GM12878 (cell line): Measurements from ENCODE around the gene ASIC4. TPM values are rescaled to one million over a fixed set of nuclear protein-coding genes. Genes with fewer than 3 reads are reported as not detected.

ENCODE experiments used
- ATAC-seq: fragments of 200-7000 bp; cut with Tn5 transposase; 3 replicates; pipeline ENCODE4 v1.9.1; 2020; ENCODE audit warnings: mild to moderate bottlenecking, moderate library complexity
- BruUV-seq: library from RNA; stranded (reverse); fragments of 400-500 nt; replicated peaks from 2 replicates; lab custom pipeline; 2021; lab: Mats Ljungman, UMichigan
- CTCF ChIA-PET: fragments of 300-600 bp; sonication (Branson Sonifier 250); formaldehyde crosslinking; extraction: SDS; loops from one replicate; lab custom pipeline; 2021; ENCODE audit warnings: inconsistent platforms; lab: Yijun Ruan, JAX
- POLR2A ChIA-PET: fragments of 350-600 bp; formaldehyde crosslinking; extraction: SDS; loops from one replicate; lab custom pipeline; 2021; ENCODE audit warnings: inconsistent platforms; lab: Charles Lee
- RAD21 ChIA-PET: fragments of 300-600 bp; sonication (Branson Sonifier 250); formaldehyde crosslinking; loops from one replicate; lab custom pipeline; 2023; ENCODE audit warnings: antibody characterized with exemption; ENCODE audit not compliant: unreplicated experiment; lab: Charles Lee
- SMC1A ChIA-PET: fragments of 300-600 bp; sonication (Branson Sonifier 250); formaldehyde crosslinking; loops from one replicate; lab custom pipeline; 2023; ENCODE audit not compliant: unreplicated experiment, uncharacterized antibody; lab: Charles Lee
- DNase-seq: peaks from one replicate; pipeline ENCODE4 v3.0.0-alpha.2; 2011; ENCODE audit warnings: low read depth, low spot score
- FAIRE-seq: peaks from 3 replicates; lab custom pipeline; 2011; peaks lifted over from hg19 to GRCh38; lab: Jason Lieb, UNC
- H2AFZ ChIP-seq: 2 replicates; pipeline ENCODE4 v1.6.0; 2011; ENCODE audit warnings: low read depth, low read length, control low read depth; ENCODE audit not compliant: control insufficient read depth
- H3K27ac ChIP-seq: 2 replicates; pipeline ENCODE4 v1.5.1; 2011; ENCODE audit warnings: control low read depth; ENCODE audit not compliant: control insufficient read depth, insufficient read depth
- H3K27me3 ChIP-seq, 2 experiments: replicated peaks in 1 of 2; 2 replicates each; pipeline versions ENCODE4 v1.6.0 to v1.6.1; 2011; ENCODE audit warnings: low read length in 1 of 2; ENCODE audit not compliant: control insufficient read depth in 2 of 2, insufficient read depth in 2 of 2
- H3K36me3 ChIP-seq, 2 experiments: 2 replicates each; pipeline ENCODE4 v1.5.1; 2011; ENCODE audit warnings: low read length in 1 of 2; ENCODE audit not compliant: control insufficient read depth in 2 of 2, insufficient read depth in 2 of 2
- H3K4me1 ChIP-seq: 2 replicates; pipeline ENCODE4 v1.6.1; 2011; ENCODE audit warnings: mild to moderate bottlenecking, low read length, moderate library complexity, mixed read lengths; ENCODE audit not compliant: control insufficient read depth, insufficient read depth
- H3K4me2 ChIP-seq: 2 replicates; pipeline ENCODE4 v1.6.0; 2011; ENCODE audit warnings: control low read depth; ENCODE audit not compliant: control insufficient read depth, insufficient read depth
- H3K4me3 ChIP-seq: fragments of 200-600 bp; sonication (generic); 2 replicates; pipeline ENCODE4 v1.5.1; 2016
- H3K79me2 ChIP-seq: 2 replicates; pipeline ENCODE4 v1.6.0; 2011; ENCODE audit warnings: low read length; ENCODE audit not compliant: control insufficient read depth, insufficient read depth
- H3K9ac ChIP-seq: 2 replicates; pipeline ENCODE4 v1.8.0; 2011; ENCODE audit warnings: low read length, control low read depth, mixed read lengths; ENCODE audit not compliant: control insufficient read depth, insufficient read depth
- H3K9me3 ChIP-seq: replicated peaks from 3 replicates; pipeline ENCODE4 v1.5.1; 2011; ENCODE audit warnings: mild to moderate bottlenecking, low read length; ENCODE audit not compliant: control insufficient read depth, insufficient read depth
- H4K20me1 ChIP-seq: 2 replicates; pipeline ENCODE4 v1.6.0; 2011; ENCODE audit not compliant: control insufficient read depth, insufficient read depth
- ASH2L ChIP-seq: fragments of 300-600, 200-600 bp; sonication (generic); IDR thresholded peaks from 2 replicates; pipeline ENCODE4 v1.6.1; 2017; ENCODE audit warnings: low read depth, mild to moderate bottlenecking, borderline replicate concordance
- ATF7 ChIP-seq: fragments of 450-650 bp; IDR thresholded peaks from 2 replicates; pipeline ENCODE4 v1.6.1; 2016; ENCODE audit warnings: low read depth, mild to moderate bottlenecking
- BCL11A ChIP-seq: IDR thresholded peaks from 2 replicates; pipeline ENCODE4 v1.6.1; 2011; ENCODE audit warnings: low read depth, low read length
- BHLHE40 ChIP-seq, 2 experiments: fragments of 450-650 bp in 1 of 2; IDR thresholded peaks; 2 replicates each; pipeline ENCODE4 v1.6.1; 2011 to 2017; ENCODE audit warnings: low read depth in 2 of 2, borderline replicate concordance in 1 of 2, improper control_type of control experiment in 1 of 2, low read length in 1 of 2, mild to moderate bottlenecking in 1 of 2
- EZH2 ChIP-seq: IDR thresholded peaks from 2 replicates; pipeline ENCODE4 v1.6.1; 2012; ENCODE audit warnings: low read depth, mild to moderate bottlenecking, control low read depth, inconsistent platforms, low read length, borderline replicate concordance; ENCODE audit not compliant: control insufficient read depth
- GATAD2B ChIP-seq: fragments of 450-650 bp; conservative IDR thresholded peaks from 2 replicates; pipeline ENCODE4 v1.6.1; 2017; ENCODE audit warnings: low read depth, mild to moderate bottlenecking, moderate library complexity
- NR2C1 ChIP-seq: fragments of 450-650 bp; IDR thresholded peaks from 2 replicates; pipeline ENCODE4 v1.6.1; 2017; ENCODE audit warnings: antibody characterized with exemption, mild to moderate bottlenecking, moderate library complexity
- NR2F1 ChIP-seq: fragments of 450-650 bp; conservative IDR thresholded peaks from 2 replicates; pipeline ENCODE4 v1.6.1; 2017; ENCODE audit warnings: mild to moderate bottlenecking
- SP1 ChIP-seq: IDR thresholded peaks from one replicate; pipeline ENCODE4 v1.6.1; 2011; ENCODE audit warnings: low read depth, low read length
- SUZ12 ChIP-seq: fragments of 200-600 bp; sonication (generic); IDR thresholded peaks from one replicate; pipeline ENCODE4 v1.6.1; 2018; ENCODE audit warnings: antibody characterized with exemption, mild to moderate bottlenecking; ENCODE audit not compliant: unreplicated experiment
- ZNF384 ChIP-seq: IDR thresholded peaks from 2 replicates; pipeline ENCODE4 v1.6.1; 2012; ENCODE audit warnings: low read depth, mild to moderate bottlenecking, low read length, improper control_type of control experiment, borderline replicate concordance
- WGBS: methylation state at CpG from one replicate; pipeline ENCODE4 v1.1.6; 2016; ENCODE audit warnings: low lambda C conversion rate; ENCODE audit not compliant: insufficient replicate concordance, insufficient coverage; ENCODE audit errors: missing lambda C conversion rate; 5-methylcytosine and 5-hydroxymethylcytosine counted together
- in situ Hi-C: fragments of 300-500 bp; cut with MboI; formaldehyde crosslinking; loops from 9 replicates; pipeline ENCODE4 v1.14.3; 2018; ENCODE audit warnings: mixed read lengths
- intact Hi-C: fragments of 100-400 bp; cut with micrococcal nuclease; formaldehyde crosslinking; loops from one replicate; pipeline ENCODE4 v1.14.2; 2022; ENCODE audit not compliant: unreplicated experiment
- polyA plus RNA-seq, 11 experiments: library from polyadenylated mRNA; depleted of rRNA in 4 of 11; unstranded in 6 of 11; stranded (reverse) in 5 of 11; fragments of >200 nt; fragmentation: Nextera tagmentation in 4 of 11; fragmentation: Illumina TruSeq in 1 of 11; extraction: Ambion mirVana in 4 of 11; extraction: Trizol in 1 of 11; gene quantifications; 1 replicate in 1 of 11; 2 replicates in 10 of 11; pipeline versions ENCODE4 v1.2.1 to v1.2.3, GENCODE V29; 2011 to 2016; ENCODE audit warnings: inconsistent platforms in 2 of 11, missing spikeins in 2 of 11, low read depth in 1 of 11
- total RNA-seq, 4 experiments: library from RNA; depleted of rRNA in 3 of 4; stranded (reverse); fragments of >200 nt in 3 of 4; fragmentation: Illumina TruSeq in 1 of 4; extraction: Trizol in 1 of 4; gene quantifications; 2 replicates each; pipeline versions ENCODE4 v1.2.1 to v1.2.3, GENCODE V29; 2013 to 2021
- TF ChIP-seq, protein P1 (sequence below): fragments of 450-650 bp; IDR thresholded peaks from 2 replicates; pipeline ENCODE4 v1.6.1; 2017; ENCODE audit warnings: low read depth, mild to moderate bottlenecking, moderate library complexity
- TF ChIP-seq, protein P2 (sequence below): IDR thresholded peaks from 2 replicates; pipeline ENCODE4 v1.6.1; 2012; ENCODE audit warnings: low read depth, low read length, improper control_type of control experiment

Gene ASIC4
- total and polyA plus RNA-seq, 10 of the 15 experiments (the other 5 are each of a cell fraction or from before 2014, with no cell fraction given) = 0.01 TPM; not detected in 9

DNA sequence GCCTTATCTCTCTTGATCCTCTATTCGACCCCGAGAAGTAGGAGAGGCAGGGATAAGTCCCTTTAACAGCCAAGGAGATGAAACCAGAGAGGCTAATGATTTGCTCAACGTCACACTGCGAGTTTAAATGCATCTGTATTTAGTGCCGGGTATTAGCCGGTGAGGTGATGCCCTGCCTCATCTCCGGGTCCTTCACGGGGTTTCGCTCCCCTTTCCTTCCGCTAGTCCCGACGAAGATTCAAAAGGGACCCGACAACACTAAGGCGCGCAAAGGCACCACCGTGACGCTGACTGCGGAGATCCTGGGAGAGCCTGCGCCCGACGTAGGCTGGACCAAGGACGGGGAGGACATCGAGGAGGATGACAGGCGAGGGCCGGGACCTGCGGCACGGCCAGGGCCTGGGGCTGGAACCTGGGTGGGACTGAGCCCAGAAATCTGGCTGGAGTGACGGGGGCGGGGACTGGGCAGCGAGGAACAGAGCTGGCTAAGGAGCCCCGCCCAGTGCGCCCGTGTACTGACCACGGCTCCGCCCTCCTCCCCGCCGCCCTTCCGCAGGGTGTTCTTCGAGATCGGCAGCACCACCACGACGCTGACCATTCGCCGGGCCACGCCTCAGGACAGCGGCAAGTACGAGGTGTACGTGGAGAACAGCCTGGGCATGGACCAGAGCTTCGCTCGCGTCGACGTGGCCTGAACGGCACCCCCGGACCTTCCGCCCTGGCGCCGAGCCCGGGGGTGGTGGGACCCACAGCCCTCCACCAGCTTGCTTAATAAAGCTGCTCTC, 16.6 kb upstream of the ASIC4 start:
- Histone ChIP-seq H3K27me3 (peaks cover 8 to 15% of the 10 kb centered on the region in 2 experiments), H3K4me3 (peak overlapping the region; percentile 83), H3K4me2 (peak overlapping the region; percentile 99), H2AFZ (peak overlapping the region; percentile 97), H3K9me3 (no peaks in the 10 kb centered on the region; the same call in 2 of the 3 replicates), H3K36me3 (no peaks in the 10 kb centered on the region), H3K79me2 (peaks cover 11% of the 10 kb centered on the region), H3K9ac (peak overlapping the region; percentile 88; the same call in 1 of the 2 replicates), H3K27ac (no peak overlapping the region), H3K4me1 (peaks cover 15% of the 10 kb centered on the region), H4K20me1 (no peaks in the 10 kb centered on the region)
- no peak for FAIRE-seq
- RAD21 ChIA-PET = interaction anchor here (1.2 to 3.6 kb wide), 4 partner anchors 23 to 192 kb away, joined by 3 to 21 read pairs (median 5); no protein-coding TSS in a partner anchor
- POLR2A ChIA-PET = interaction anchor here (0.6 to 2.1 kb wide), 2 partner anchors 110 to 493 kb away, joined by 4 to 15 read pairs; partner anchors contain the start of gene DNPEP
- intact Hi-C loops = no loop called here
- TF ChIP-seq EZH2 (peak; percentile 53; the same call in 1 of the 2 replicates), ATF7 (no peak), NR2C1 (no peak), SUZ12 (peak; percentile 36), ZNF384 (no peak), ASH2L (no peak), BCL11A (no peak), BHLHE40 (IDR thresholded peaks at IDR 0.05; ENCODE audit: borderline replicate concordance in 1 of 2, low read depth in 2 of 2, low read length in 1 of 2) (peak in 1 of 2 experiments; percentile 35; a peak in 1 of 4 replicates), NR2F1 (peak; percentile 40; the same call in 1 of the 2 replicates), GATAD2B (peak; percentile 49; the same call in 1 of the 2 replicates), SP1 (no peak)
- TF ChIP-seq, protein P1, sequence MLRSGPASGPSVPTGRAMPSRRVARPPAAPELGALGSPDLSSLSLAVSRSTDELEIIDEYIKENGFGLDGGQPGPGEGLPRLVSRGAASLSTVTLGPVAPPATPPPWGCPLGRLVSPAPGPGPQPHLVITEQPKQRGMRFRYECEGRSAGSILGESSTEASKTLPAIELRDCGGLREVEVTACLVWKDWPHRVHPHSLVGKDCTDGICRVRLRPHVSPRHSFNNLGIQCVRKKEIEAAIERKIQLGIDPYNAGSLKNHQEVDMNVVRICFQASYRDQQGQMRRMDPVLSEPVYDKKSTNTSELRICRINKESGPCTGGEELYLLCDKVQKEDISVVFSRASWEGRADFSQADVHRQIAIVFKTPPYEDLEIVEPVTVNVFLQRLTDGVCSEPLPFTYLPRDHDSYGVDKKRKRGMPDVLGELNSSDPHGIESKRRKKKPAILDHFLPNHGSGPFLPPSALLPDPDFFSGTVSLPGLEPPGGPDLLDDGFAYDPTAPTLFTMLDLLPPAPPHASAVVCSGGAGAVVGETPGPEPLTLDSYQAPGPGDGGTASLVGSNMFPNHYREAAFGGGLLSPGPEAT = no peak
- TF ChIP-seq, protein P2, sequence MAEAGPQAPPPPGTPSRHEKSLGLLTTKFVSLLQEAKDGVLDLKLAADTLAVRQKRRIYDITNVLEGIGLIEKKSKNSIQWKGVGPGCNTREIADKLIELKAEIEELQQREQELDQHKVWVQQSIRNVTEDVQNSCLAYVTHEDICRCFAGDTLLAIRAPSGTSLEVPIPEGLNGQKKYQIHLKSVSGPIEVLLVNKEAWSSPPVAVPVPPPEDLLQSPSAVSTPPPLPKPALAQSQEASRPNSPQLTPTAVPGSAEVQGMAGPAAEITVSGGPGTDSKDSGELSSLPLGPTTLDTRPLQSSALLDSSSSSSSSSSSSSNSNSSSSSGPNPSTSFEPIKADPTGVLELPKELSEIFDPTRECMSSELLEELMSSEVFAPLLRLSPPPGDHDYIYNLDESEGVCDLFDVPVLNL = no peak
- ATAC-seq = peak; percentile 62
- in situ Hi-C loops = no loop called here
- CTCF ChIA-PET = interaction anchor here (1.2 to 11.4 kb wide), 9 partner anchors 11 to 192 kb away, joined by 3 to 224 read pairs (median 6); partner anchors contain the start of genes CHPF, STK11IP and TMEM198
- BruUV-seq = no TSS peak
- WGBS = 5% methylated on average over 56 of the region's 59 CpGs
- SMC1A ChIA-PET = interaction anchor here (1.2 to 4.0 kb wide), 2 partner anchors 31 to 182 kb away, joined by 3 to 22 read pairs; no protein-coding TSS in a partner anchor
- no peak for DNase-seq
